ENCODE measurements around the gene PACRG.

- TF ChIP-seq POLR2AphosphoS5 (IDR thresholded peaks at IDR 0.05; ENCODE audit: low read depth, low read length) (no peak), CTCF (IDR thresholded peaks at IDR 0.05; ENCODE audit: control extremely low read depth in 1 of 3, insufficient read depth in 1 of 3, low read depth in 1 of 3, low read length in 3 of 3) (no peak), CREB1 (IDR thresholded peaks at IDR 0.05) (no peak), CHD2 (IDR thresholded peaks at IDR 0.05; ENCODE audit: low read length) (no peak), POLR2A (IDR thresholded peaks at IDR 0.05; ENCODE audit: control extremely low read depth in 1 of 2, low read depth in 2 of 2, low read length in 2 of 2) (no peak)
Observed at GRCh38 chr6:163348789-163349680, 621.3 kb downstream of the PACRG start.
